Activated CD4-positive, alpha-beta T cell treated with anti-CD3 and anti-CD28 coated beads for 48 hours (primary cell): ENCODE results near the gene HOXD10.

Experiments
- DNase-seq: peaks from one replicate; pipeline ENCODE4 v3.0.0-alpha.2; 2020

Gene HOXD10

GRCh38 chr2:176137252-176137580, 20.6 kb downstream of the HOXD10 start:
- no peak for DNase-seq

- DNase-seq = no peak
Measured at GRCh38 chr2:176137906-176138305, 21.3 kb downstream of the HOXD10 start.

- no peak for DNase-seq
Measured at GRCh38 chr2:176138526-176138922, 21.9 kb downstream of the HOXD10 start.

GRCh38 chr2:176138923-176139660, 22.5 kb downstream of the HOXD10 start:
- no peak for DNase-seq

GRCh38 chr2:176139661-176140512, 23.3 kb downstream of the HOXD10 start:
- DNase-seq = no peak

GRCh38 chr2:176140513-176141317, 24.1 kb downstream of the HOXD10 start:
- peak; percentile 80 for DNase-seq

- no peak for DNase-seq
Measured at GRCh38 chr2:176142281-176142680, 25.7 kb downstream of the HOXD10 start.

- DNase-seq = no peak
Measured at GRCh38 chr2:176145085-176145969, 28.7 kb downstream of the HOXD10 start.

- DNase-seq = no peak
Measured at GRCh38 chr2:176146101-176146500, 29.5 kb downstream of the HOXD10 start.

GRCh38 chr2:176146645-176147044, 30.1 kb downstream of the HOXD10 start:
- DNase-seq = no peak

GRCh38 chr2:176147210-176147799, 30.7 kb downstream of the HOXD10 start:
- DNase-seq = no peak

GRCh38 chr2:176147800-176148496, 31.4 kb downstream of the HOXD10 start:
- DNase-seq = no peak

GRCh38 chr2:176148751-176149421, 32.3 kb downstream of the HOXD10 start:
- no peak for DNase-seq

GRCh38 chr2:176149481-176149938, 32.9 kb downstream of the HOXD10 start:
- no peak for DNase-seq

- DNase-seq = no peak
Measured at GRCh38 chr2:176149939-176150583, 33.5 kb downstream of the HOXD10 start.

- no peak for DNase-seq
Measured at GRCh38 chr2:176150584-176151441, 34.2 kb downstream of the HOXD10 start.

GRCh38 chr2:176151442-176152287, 35.1 kb downstream of the HOXD10 start, which contains the start of gene HOXD4:
Gene HOXD4, plus strand, starts transcription at chr2:176151550. Its CDS starts 84 bp downstream, at chr2:176151634.
- DNase-seq = no peak
